GM19099 (cell line): Measurements from ENCODE around the gene KLC3.

Experiments
- POLR2A ChIP-seq: IDR thresholded peaks from 3 replicates; pipeline ENCODE4 v1.6.1; 2011; ENCODE audit warnings: low read depth; ENCODE audit not compliant: insufficient read length; ENCODE audit errors: extremely low read depth

The KLC3 gene

DNA sequence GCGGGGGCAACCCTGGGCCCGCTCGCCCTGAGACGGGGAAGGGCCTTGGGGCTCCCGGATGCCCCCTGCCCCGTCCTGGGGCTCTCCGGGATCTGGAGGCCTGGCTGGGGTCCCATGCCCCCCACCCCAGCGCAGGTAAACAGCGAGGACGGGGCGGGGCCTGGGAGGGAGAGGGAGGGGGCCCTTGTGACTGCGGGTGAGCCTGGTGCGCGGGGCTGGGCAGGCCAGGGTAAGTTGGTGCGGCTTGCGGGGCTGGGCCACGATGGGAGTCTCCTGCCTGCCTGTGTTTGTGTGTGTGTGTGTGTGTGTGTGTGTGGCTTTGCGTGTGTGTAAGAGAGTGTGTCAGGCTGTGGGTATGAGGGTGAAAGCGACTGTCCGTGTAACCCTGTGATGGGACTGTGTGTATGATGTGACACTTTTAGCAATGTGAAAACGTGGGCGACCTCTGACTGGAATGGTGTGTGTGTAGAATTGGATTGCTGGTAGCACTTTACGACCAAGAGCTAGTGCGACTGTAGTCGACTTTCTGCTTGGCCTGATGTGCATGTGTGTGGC is 426 bp downstream of the KLC3 start:
- no peak for TF ChIP-seq POLR2A

DNA sequence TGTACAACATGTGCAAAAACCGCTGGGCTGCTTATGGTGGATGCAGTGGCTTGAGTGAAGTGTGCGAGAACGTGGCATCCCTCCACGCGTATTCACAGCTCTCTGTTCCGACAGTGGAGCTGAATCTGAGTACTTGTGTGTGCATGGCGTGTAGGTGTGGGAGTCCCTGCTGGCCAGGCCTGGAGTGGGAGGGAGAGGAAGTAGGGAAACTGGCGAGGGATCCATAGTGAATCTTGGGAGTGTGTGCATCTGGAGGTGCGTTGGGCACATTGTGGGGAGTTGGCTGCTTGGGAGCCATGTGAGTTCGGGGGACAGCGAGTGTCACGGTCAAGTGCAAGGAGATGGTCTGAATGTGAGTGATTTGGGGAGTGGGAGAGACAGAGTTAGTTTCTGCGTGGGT is 2.4 kb downstream of the KLC3 start:
- TF ChIP-seq POLR2A: no peak

DNA sequence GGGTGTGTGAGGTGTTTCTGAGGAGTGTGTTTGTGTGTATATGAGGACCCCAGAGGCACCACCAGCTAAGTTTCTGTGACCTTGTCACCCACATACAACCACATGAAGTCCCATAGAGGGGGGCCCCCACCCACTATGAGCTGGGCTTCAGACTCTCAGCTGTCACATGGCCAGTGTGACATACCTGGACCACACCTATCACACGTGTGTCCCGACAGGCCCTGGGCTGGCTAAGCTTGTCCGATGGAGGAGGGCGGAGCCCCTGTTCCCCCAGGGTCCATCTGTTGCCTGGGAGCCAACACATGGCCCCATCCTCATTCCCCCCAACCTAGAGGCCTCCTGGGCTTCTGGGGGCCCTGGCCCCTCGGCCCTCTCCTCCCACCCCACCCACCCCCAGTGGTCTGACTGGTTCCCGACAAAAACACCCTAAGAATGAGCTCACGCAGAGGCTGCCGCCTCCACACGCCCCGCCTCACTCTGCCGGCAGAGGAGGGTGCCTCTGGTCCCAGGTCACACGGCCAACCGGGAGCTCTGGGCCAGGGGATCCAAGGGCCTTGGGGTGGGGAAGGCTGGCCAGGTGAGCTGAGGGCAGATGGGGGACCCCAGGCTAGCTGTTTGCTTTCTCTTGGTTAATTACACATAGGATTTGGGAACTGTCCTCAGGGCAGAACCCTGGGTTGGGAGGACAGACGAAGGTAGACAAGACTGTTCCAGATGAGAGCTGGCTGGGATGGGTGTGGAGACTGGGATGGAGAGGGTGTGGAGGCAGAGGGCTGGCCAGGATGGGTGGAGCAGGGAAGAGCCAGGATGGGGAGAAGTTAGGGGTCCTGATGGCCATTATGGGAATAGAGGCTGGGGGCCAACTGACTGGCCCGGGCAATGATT is 4.3 kb downstream of the KLC3 start:
- no peak for TF ChIP-seq POLR2A

DNA sequence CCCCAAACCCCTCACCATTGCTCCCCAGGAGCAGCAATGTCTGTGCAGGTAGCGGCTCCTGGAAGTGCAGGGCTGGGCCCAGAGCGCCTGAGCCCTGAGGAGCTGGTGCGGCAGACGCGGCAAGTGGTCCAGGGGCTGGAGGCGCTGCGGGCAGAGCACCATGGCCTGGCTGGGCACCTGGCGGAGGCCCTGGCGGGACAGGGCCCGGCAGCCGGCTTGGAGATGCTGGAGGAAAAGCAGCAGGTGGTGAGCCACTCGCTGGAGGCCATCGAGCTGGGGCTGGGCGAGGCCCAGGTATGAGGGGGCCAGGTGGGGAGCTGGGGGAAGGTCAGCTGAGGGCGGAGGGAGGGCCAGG is 4.9 kb downstream of the KLC3 start:
- no peak for TF ChIP-seq POLR2A

DNA sequence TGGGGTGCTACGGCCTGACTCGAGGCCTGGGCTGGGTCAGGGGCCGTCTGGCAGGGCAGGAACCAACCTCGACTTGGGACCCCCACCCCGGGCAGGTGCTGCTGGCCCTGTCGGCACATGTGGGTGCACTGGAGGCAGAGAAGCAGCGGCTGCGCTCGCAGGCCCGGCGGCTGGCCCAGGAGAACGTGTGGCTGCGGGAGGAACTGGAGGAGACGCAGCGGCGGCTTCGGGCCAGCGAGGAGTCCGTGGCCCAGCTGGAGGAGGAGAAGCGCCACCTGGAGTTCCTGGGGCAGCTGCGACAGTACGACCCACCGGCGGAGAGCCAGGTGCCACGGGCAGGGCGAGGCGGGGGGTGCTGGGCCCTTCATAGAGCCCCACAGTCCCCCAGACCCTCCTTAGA is 5.9 kb downstream of the KLC3 start:
- TF ChIP-seq POLR2A: no peak

DNA sequence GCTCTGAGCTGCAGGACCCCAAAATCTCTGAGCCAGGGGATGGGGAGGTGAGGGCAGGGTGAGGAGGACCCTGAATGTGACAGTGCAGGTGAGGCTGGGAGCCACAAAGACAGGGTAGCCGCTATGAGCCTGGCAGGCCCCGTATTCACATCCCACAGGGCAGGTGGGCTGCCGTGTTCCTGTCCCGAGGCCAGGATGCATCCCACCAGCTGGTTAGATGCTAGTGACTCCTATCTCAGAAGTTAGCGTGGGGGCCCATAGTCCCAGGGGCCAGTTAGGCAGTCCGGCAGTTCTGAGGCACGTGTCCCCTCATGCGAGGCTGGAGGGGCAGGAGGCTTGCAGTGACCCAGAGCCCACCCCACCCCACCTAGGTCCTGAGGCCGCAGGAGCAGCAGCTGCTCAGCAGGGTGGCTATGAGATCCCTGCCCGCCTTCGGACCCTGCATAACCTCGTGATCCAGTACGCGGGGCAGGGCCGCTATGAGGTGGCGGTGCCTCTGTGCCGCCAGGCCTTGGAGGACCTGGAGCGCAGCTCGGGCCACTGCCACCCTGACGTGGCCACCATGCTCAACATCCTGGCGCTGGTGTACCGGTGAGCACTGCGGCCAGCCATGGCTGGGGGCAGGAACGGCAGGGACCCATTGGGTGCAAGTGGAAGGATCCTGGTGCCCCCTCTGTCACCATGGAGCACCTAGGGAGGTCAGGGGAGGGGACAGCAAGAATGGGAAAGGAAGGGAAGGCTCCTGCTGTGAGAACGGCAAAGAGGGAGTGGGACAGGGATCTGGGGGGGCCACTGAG is 7.2 kb downstream of the KLC3 start:
- TF ChIP-seq POLR2A: no peak

DNA sequence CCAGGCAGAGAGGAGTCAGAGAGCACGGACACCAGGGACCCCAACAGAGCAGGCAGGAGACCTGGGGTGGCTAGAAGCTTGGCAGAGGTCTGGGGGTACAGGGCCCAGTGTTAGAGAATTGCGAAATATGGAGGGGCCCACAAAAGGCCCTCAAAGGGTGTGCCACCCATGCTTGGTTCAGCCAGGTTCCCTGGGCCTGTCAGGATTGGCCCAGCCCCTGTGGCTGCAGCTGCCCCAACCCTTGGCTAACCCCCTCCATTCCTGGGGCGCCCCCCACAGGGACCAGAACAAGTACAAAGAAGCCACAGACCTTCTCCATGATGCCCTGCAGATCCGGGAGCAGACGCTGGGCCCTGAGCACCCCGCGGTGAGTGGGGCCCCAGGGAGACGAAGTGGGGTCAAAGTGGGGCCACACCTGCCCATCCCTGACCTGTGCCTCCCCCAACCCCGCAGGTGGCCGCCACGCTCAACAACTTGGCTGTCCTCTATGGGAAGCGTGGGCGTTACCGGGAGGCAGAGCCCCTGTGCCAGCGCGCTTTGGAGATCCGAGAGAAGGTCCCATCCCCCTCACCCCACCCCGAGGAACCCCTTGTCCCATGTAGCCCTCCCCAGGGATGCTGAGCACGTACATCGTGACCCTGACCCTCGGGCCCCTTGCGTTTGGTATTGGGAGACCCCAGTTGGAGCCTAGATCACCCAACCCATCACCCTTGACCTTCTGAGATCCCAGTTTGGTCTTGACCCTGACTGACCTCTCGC is 8.0 kb downstream of the KLC3 start:
- no peak for TF ChIP-seq POLR2A

DNA sequence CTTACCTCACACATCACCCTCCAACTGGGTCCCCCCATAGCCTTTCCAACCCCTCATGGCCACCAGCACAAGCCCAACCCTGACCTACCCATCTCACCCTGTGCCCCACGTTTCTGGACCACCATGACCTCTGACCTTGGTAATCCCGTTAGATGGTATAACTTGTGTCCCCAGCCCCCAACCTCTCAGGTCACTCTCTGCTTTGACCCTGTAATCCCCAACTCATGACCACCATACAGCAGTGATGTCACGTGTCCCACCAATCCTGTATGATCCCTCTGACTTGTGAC is 8.5 kb downstream of the KLC3 start:
- TF ChIP-seq POLR2A: no peak

DNA sequence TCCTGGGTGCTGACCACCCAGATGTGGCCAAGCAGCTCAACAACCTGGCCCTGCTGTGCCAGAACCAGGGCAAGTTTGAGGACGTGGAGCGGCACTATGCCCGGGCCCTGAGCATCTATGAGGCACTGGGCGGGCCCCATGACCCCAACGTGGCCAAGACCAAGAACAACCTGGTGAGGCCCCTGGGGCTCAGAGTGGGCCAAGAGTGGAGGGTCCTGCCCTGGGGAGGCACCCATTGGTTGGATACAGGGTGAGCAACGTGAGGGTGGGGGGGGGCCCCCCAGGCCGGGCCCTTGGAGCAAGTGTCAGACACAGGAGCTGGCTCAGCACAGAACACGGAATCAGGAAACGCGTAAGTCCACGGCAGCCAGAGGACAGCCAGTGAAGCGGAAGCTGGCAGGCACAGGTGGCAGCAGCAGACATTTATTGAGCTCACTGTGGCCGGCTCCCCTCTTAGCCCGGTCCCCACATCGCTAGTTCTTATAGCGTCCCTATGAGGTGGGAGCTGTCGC is 8.9 kb downstream of the KLC3 start:
- no peak for TF ChIP-seq POLR2A

DNA sequence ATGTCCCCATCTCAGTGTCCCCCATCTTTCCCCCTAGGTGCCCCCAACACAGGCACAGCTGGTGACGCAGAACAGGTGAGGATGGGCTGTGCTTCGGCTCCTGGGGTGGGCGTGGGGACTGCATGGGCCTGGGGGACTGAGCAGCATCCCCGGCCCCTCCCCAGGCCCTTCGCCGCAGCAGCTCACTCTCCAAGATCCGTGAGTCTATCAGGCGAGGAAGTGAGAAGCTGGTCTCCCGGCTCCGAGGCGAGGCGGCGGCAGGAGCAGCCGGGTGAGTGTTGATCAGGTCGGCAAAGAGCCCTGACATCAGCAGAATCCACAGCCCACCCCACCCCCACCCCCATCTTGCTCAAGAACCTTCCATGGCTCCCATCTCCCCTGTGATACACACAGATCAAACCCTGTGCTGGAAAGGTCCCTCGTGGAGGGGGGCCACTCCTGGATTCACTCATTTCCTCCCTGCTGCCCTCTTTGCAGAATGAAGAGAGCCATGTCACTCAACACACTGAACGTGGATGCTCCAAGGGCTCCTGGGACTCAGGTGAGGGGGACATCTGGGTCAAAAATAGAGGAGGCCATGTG is 10.0 kb downstream of the KLC3 start:
- no peak for TF ChIP-seq POLR2A

DNA sequence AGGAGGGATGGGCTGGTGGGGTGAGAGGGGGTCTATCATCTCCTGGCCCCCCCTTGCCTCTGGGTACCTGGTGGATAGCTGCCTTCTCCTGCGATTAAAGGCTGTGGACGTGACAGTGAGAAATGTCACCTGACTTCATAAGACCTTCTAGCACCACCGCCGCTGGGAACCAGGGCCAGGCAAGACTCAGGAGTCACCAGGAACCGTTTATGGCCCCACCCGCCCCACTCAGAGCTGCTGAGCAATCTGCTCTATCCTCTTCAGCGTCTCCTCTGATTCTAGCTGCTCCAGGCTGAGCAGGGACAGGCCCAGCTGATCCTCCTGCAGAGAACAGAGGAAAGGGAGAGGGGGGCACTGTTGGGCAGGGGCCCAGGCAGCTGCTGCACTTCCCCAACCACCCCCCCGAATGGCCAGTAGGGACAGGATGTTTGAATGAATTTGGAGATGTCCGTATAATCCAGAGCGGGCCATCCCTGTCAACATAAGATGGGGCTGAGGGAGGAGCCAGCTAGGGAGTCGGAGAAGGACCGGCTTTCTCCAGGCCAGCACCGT is 10.9 kb downstream of the KLC3 start:
- no peak for TF ChIP-seq POLR2A

DNA sequence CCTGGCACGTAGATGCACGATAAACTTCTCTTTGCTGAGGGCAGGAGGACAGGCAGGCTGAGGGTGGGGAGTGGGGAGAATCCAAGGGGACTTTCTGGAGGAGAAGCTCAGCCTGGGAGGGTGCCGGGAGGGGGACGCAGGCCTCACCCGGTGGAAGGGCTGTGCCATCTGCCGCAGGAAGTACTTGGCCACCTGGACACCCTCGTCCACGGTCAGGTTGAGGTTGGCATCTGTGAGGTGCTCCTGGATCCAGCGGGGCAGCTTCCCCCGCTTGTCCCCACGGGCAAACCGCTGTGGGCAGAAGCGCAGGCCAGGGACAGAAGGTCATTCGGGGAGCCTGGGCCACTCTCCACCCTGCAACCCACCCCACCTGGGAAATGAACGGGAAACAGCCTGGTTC is 11.5 kb downstream of the KLC3 start:
- no peak for TF ChIP-seq POLR2A

DNA sequence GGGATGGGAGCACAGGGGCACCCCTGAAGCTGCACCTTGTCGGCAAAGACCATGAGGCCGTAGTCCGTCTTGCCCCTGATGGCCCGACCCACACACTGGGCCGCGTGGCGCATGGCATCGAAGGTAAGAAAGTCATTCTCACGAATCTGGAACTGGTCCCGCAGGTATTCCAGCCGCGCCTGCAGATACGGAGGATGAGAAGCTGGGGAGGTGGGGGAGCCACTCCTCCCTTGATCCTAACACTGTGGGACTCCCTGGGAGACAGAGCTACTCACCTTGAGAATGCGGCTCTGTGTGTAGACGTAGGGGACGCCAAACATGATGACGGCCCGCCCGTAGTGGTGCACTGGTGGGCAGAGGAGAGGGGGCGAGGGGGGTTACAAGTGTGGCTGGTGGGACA is 11.9 kb downstream of the KLC3 start:
- no peak for TF ChIP-seq POLR2A
